ENCODE data around the gene BIRC3. TPM values are rescaled to one million over a fixed set of nuclear protein-coding genes. Genes with fewer than 3 reads are reported as not detected.
A peak's percentile ranks its signal among the peaks of the same experiment; 100 is the strongest.

BIRC3 gene
- total RNA-seq, 4 donors from 2014 or later = 2.4 to 6.9 (median 6.0) TPM

DNA sequence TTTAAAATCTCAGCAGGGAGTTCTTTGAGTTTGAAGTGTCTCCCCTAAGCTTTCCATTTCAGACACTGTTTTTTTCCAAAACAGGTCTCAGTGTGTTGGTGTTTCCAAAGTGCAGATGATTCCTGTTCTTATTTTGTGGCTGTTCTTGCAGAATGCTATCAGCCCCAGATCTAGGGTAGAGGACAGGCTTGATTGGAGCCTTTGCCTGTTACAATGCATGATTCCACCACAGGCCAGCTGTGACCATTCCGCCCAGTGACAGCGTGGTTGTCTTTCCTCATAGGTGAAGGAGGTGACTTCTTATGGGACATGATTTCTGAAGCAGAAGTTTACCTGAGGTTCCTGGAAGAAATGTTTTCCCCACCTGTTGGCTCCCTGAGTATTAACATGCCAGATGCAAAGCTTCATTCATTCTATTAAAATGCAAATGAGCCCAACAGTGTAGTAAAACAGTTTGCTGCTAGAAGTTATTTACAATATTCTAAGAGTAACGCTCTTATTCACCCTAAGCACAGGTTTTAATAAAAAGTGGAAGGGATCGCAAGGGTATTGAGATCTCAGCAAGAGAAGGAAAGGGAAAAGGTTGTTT, 36.9 kb upstream of the BIRC3 start:
- Histone ChIP-seq H3K4me3 (peak overlapping the region in 1 of 4 donors; percentile 18), H3K4me1 (peaks cover 0 to 37% (median 7%) of the 10 kb centered on the region in 3 donors), H3K9me3 (no peaks in the 10 kb centered on the region), H3K27me3 (no peaks in the 10 kb centered on the region), H3K27ac (peak overlapping the region in 1 of 4 donors; percentile 59), H3K36me3 (no peaks in the 10 kb centered on the region)
- intact Hi-C loops (cut with DNase I) = no loop called here
- WGBS, 2 donors = 85 to 97% methylated on average over 2 to 4 of the region's 4 CpGs
- DNase-seq = no peak
- TF ChIP-seq, protein P1, sequence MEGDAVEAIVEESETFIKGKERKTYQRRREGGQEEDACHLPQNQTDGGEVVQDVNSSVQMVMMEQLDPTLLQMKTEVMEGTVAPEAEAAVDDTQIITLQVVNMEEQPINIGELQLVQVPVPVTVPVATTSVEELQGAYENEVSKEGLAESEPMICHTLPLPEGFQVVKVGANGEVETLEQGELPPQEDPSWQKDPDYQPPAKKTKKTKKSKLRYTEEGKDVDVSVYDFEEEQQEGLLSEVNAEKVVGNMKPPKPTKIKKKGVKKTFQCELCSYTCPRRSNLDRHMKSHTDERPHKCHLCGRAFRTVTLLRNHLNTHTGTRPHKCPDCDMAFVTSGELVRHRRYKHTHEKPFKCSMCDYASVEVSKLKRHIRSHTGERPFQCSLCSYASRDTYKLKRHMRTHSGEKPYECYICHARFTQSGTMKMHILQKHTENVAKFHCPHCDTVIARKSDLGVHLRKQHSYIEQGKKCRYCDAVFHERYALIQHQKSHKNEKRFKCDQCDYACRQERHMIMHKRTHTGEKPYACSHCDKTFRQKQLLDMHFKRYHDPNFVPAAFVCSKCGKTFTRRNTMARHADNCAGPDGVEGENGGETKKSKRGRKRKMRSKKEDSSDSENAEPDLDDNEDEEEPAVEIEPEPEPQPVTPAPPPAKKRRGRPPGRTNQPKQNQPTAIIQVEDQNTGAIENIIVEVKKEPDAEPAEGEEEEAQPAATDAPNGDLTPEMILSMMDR (IDR thresholded peaks at IDR 0.05) = no peak
- no peak for TF ChIP-seq POLR2A (IDR thresholded peaks at IDR 0.05)

DNA sequence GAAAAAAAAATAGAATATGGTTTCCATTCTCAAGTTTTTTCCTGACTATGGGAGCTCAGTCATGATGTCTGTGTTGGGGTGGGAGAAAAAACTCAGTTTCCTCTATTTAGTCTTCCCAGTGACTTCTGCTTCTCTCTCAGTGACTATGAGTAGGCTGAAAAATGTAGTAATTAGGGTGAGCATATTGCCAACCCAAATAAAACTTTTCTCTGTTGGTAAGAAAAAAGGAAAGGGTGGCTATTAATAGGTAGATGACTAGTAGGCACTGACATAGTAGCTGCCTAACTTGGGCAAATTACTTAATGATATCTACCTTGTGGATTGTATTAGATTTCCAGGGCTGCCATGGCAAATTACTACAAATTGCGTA, 34.2 kb upstream of the BIRC3 start:
- no peak for TF ChIP-seq POLR2A (IDR thresholded peaks at IDR 0.05)
- TF ChIP-seq, protein P1 (IDR thresholded peaks at IDR 0.05) = no peak
- Histone ChIP-seq H3K4me3 (no peak overlapping the region), H3K27me3 (no peaks in the 10 kb centered on the region), H3K4me1 (peaks cover 2 to 33% (median 9%) of the 10 kb centered on the region in 3 donors), H3K36me3 (no peaks in the 10 kb centered on the region), H3K9me3 (no peaks in the 10 kb centered on the region), H3K27ac (no peak overlapping the region)
- no peak for DNase-seq
- intact Hi-C loops (cut with DNase I) = no loop called here
- WGBS, 2 donors = 100% methylated on average over 1 of the region's 1 CpG

DNA sequence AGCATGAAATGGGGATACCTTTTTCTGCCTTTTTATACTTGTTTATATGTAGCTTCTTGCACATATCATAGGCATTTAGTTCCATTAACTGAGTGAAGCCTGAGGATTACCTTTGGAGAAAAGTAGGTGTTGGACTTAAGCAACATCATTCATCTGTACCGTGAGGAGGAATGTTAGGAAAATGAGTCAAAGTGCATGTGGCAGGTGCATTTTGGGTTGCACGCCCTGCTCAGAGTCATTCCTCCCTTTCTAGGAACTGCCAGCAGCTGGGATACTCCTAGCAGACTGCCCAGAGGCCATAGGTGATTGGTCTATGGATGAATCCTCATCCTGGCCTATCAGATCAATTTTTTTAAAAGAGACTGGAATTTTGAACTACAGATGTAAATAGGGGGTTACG, 33.3 kb upstream of the BIRC3 start:
- no peaks in the 10 kb centered on the region for H3K27me3 ChIP-seq
- no peaks in the 10 kb centered on the region for H3K9me3 ChIP-seq
- intact Hi-C loops (cut with DNase I) = no loop called here
- no peak overlapping the region for H3K4me3 ChIP-seq
- H3K36me3 ChIP-seq = no peaks in the 10 kb centered on the region
- peaks cover 5 to 31% (median 11%) of the 10 kb centered on the region in 3 donors for H3K4me1 ChIP-seq
- H3K27ac ChIP-seq = no peak overlapping the region
- TF ChIP-seq, protein P1 (IDR thresholded peaks at IDR 0.05) = no peak
- TF ChIP-seq POLR2A (IDR thresholded peaks at IDR 0.05) = no peak
- no peak for DNase-seq
- WGBS, 2 donors = 62 to 63% methylated on average over 3 of the region's 3 CpGs

DNA sequence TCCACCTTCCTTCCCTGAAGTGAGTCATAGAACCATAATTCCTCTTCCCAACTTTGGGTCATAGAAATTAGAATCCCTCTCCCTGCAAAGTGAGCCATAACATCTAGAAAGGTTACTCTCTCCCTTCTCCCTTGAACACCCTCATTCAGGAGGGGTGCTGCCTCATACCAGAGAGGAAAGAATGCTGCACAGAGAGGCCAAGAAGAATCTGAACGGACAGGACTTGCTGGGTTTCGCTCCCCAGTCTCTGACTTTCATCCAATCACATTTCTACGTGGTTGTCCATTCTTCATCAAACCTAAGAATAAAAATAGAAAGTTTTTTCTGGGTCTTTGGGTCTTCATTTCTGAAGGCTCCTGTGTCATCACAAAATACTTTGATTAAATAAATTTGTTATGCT, 31.0 kb upstream of the BIRC3 start:
- intact Hi-C loops (cut with DNase I) = loop anchor here (5.0 kb wide), 2 partner anchors 56 to 211 kb away; no protein-coding TSS in a partner anchor
- Histone ChIP-seq H3K4me1 (peaks cover 5 to 25% (median 13%) of the 10 kb centered on the region in 3 donors), H3K27me3 (no peaks in the 10 kb centered on the region), H3K36me3 (no peaks in the 10 kb centered on the region), H3K27ac (no peak overlapping the region), H3K4me3 (no peak overlapping the region), H3K9me3 (no peaks in the 10 kb centered on the region)
- no peak for DNase-seq
- WGBS, 2 donors = 70 to 88% methylated on average over 3 of the region's 3 CpGs
- no peak for TF ChIP-seq POLR2A (IDR thresholded peaks at IDR 0.05)
- TF ChIP-seq, protein P1 (IDR thresholded peaks at IDR 0.05) = no peak

DNA sequence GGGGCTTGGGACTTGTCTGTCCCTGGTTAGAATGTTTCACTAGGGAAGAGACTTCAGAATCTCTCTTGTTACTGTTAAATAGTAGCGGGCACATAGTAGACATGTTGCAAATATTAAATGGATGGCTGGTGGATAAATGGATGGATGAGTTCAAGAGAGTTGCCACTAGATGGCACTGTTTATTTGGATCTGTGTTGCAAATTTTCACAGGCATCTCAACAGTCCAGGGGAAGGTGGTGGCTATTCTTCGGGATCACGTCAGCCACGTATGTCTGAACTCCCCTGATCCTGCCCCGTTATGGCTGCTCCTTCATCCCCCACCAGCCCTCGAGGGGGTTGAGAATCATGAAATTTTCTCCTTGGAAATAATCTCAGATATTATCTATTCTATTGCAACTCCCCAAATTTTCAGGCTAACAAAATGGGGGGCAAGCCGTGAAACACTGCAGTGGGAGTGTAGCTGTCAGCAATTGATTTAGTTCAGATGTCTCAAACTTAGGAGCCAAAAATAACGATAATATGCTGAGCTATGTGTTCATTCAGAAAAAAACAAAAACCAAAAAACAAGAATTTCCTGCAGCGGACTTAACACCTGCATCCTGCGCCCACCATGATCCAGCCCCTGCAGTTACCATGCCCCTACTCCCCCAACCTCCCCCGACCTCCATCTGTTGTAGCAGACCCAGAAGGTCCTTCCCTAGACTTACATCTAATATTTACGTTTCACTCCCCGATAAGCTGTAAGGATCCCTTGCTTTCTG, 29.1 kb upstream of the BIRC3 start:
- 29 to 32% methylated on average over 13 of the region's 13 CpGs for WGBS, 2 donors
- Histone ChIP-seq H3K4me1 (peaks cover 5 to 28% (median 13%) of the 10 kb centered on the region in 3 donors), H3K27ac (no peak overlapping the region), H3K4me3 (peak overlapping the region in 2 of 4 donors; percentile 19 to 48), H3K27me3 (no peaks in the 10 kb centered on the region), H3K36me3 (no peaks in the 10 kb centered on the region), H3K9me3 (no peaks in the 10 kb centered on the region)
- intact Hi-C loops (cut with DNase I) = loop anchor here (5.0 kb wide), 2 partner anchors 54 to 209 kb away; no protein-coding TSS in a partner anchor
- TF ChIP-seq, protein P1 (IDR thresholded peaks at IDR 0.05) = peak; percentile 65 to 84 (median 75)
- TF ChIP-seq POLR2A (IDR thresholded peaks at IDR 0.05) = no peak
- DNase-seq = no peak

All from esophagus squamous epithelium (tissue), 5 donors.